HFF-Myc (cell line): ENCODE data around the gene S100A11.
A peak's percentile ranks its signal among the peaks of the same experiment; 100 is the strongest.

Experiments
- DNase-seq: peaks from one replicate; pipeline ENCODE4 v3.0.0-alpha.2; 2011; ENCODE audit warnings: low read depth; ENCODE audit errors: extremely low read depth
- H3K4me3 ChIP-seq: replicated peaks from 2 replicates; pipeline ENCODE4 v1.5.1; 2011; ENCODE audit warnings: low read depth, mild to moderate bottlenecking, control low read depth, low read length
- CTCF ChIP-seq: IDR thresholded peaks from 2 replicates; pipeline ENCODE4 v1.5.1; 2012; ENCODE audit warnings: mild to moderate bottlenecking, low read depth, low read length, control low read depth; ENCODE audit errors: missing control alignments

S100A11 gene

GRCh38 chr1:152067929-152068328, 31.1 kb upstream of the S100A11 start:
- DNase-seq, result no peak
- no peak overlapping the region for H3K4me3 ChIP-seq
- no peak for TF ChIP-seq CTCF

- DNase-seq, result no peak
- no peak for TF ChIP-seq CTCF
Measured at GRCh38 chr1:152067150-152067549, 30.3 kb upstream of the S100A11 start.

GRCh38 chr1:152061952-152062351, 25.1 kb upstream of the S100A11 start:
- H3K4me3 ChIP-seq, result no peak overlapping the region
- TF ChIP-seq CTCF, result no peak
- no peak for DNase-seq

More at GRCh38 chr1:152067150-152067549, 30.3 kb upstream of the S100A11 start:
- no peak overlapping the region for H3K4me3 ChIP-seq

GRCh38 chr1:152053375-152053774, 16.6 kb upstream of the S100A11 start:
- no peak overlapping the region for H3K4me3 ChIP-seq
- DNase-seq, result no peak
- TF ChIP-seq CTCF, result no peak

- DNase-seq, result peak; percentile 57
- peak; percentile 87 for TF ChIP-seq CTCF
Measured at GRCh38 chr1:152052606-152053005, 15.8 kb upstream of the S100A11 start.

GRCh38 chr1:152050886-152051675, 14.3 kb upstream of the S100A11 start:
- DNase-seq, result no peak
- no peak for TF ChIP-seq CTCF
- H3K4me3 ChIP-seq, result no peak overlapping the region

More at GRCh38 chr1:152052606-152053005, 15.8 kb upstream of the S100A11 start:
- no peak overlapping the region for H3K4me3 ChIP-seq
